Loucy (cell line): ENCODE measurements around the gene ORC4.
"Not testable (repeated sequence)": the region's sequence is repeated elsewhere in the genome, so short reads cannot be mapped to it uniquely, and the experiment has no call there.

ENCODE experiments used
- H2AFZ ChIP-seq: fragments of 200-600 bp; sonication (generic); 2 replicates; pipeline ENCODE4 v1.6.0; 2016; ENCODE audit warnings: antibody characterized with exemption, mild to moderate bottlenecking, low read length, moderate library complexity
- H3F3A ChIP-seq: fragments of 200-600 bp; 2 replicates; pipeline ENCODE4 v1.6.0; 2016; ENCODE audit warnings: antibody characterized with exemption, low read depth, mild to moderate bottlenecking
- H3K27me3 ChIP-seq: fragments of 200-600 bp; sonication (generic); 2 replicates; pipeline ENCODE4 v1.6.1; 2014; ENCODE audit warnings: low read length, mild to moderate bottlenecking; ENCODE audit not compliant: insufficient read depth, poor library complexity, severe bottlenecking
- H3K36me3 ChIP-seq: fragments of 200-600 bp; sonication (generic); 2 replicates; pipeline ENCODE4 v1.6.1; 2016; ENCODE audit warnings: low read length; ENCODE audit not compliant: insufficient read depth
- H3K4me1 ChIP-seq: fragments of 200-600 bp; sonication (generic); 2 replicates; pipeline ENCODE4 v1.5.1; 2014; ENCODE audit warnings: low read length, mild to moderate bottlenecking; ENCODE audit not compliant: insufficient read depth, poor library complexity, severe bottlenecking
- H3K4me2 ChIP-seq: fragments of 200-600 bp; sonication (generic); 2 replicates; pipeline ENCODE4 v1.6.0; 2014; ENCODE audit warnings: antibody characterized with exemption, low read length, low read depth, mild to moderate bottlenecking; ENCODE audit not compliant: poor library complexity, severe bottlenecking
- H3K4me3 ChIP-seq: fragments of 200-600 bp; sonication (generic); 2 replicates; pipeline ENCODE4 v1.5.1; 2014; ENCODE audit warnings: low read length, mild to moderate bottlenecking, mixed read lengths; ENCODE audit not compliant: poor library complexity, severe bottlenecking
- H3K79me2 ChIP-seq: fragments of 200-600 bp; sonication (generic); 2 replicates; pipeline ENCODE4 v1.6.1; 2014; ENCODE audit warnings: low read length; ENCODE audit not compliant: insufficient read depth
- H3K9ac ChIP-seq: fragments of 200-600 bp; sonication (generic); 2 replicates; pipeline ENCODE4 v1.6.0; 2014; ENCODE audit warnings: mild to moderate bottlenecking, low read depth, low read length, moderate library complexity; ENCODE audit not compliant: poor library complexity, severe bottlenecking
- H3K9me2 ChIP-seq: fragments of 200-600 bp; sonication (generic); replicated peaks from 2 replicates; pipeline ENCODE4 v1.6.1; 2016; ENCODE audit warnings: low read depth, low read length, mixed read lengths
- H3K9me3 ChIP-seq: fragments of 200-600 bp; sonication (generic); 2 replicates; pipeline ENCODE4 v1.6.1; 2014; ENCODE audit warnings: mild to moderate bottlenecking, antibody characterized with exemption, low read length, low read depth; ENCODE audit not compliant: insufficient read depth
- H4K20me1 ChIP-seq: fragments of 200-600 bp; sonication (generic); 2 replicates; pipeline ENCODE4 v1.6.0; 2014; ENCODE audit warnings: antibody characterized with exemption, low read length, mild to moderate bottlenecking; ENCODE audit not compliant: insufficient read depth, poor library complexity, severe bottlenecking
- EZH2phosphoT487 ChIP-seq: fragments of 200-600 bp; IDR thresholded peaks from 2 replicates; pipeline ENCODE4 v1.6.1; 2018; ENCODE audit warnings: antibody characterized with exemption, mild to moderate bottlenecking, moderate library complexity, borderline replicate concordance
- TF ChIP-seq, protein P1 (sequence below): fragments of 200-600 bp; sonication (generic); conservative IDR thresholded peaks from 2 replicates; pipeline ENCODE4 v1.5.1; 2014; ENCODE audit warnings: mild to moderate bottlenecking, antibody characterized with exemption, low read length

The ORC4 gene

DNA sequence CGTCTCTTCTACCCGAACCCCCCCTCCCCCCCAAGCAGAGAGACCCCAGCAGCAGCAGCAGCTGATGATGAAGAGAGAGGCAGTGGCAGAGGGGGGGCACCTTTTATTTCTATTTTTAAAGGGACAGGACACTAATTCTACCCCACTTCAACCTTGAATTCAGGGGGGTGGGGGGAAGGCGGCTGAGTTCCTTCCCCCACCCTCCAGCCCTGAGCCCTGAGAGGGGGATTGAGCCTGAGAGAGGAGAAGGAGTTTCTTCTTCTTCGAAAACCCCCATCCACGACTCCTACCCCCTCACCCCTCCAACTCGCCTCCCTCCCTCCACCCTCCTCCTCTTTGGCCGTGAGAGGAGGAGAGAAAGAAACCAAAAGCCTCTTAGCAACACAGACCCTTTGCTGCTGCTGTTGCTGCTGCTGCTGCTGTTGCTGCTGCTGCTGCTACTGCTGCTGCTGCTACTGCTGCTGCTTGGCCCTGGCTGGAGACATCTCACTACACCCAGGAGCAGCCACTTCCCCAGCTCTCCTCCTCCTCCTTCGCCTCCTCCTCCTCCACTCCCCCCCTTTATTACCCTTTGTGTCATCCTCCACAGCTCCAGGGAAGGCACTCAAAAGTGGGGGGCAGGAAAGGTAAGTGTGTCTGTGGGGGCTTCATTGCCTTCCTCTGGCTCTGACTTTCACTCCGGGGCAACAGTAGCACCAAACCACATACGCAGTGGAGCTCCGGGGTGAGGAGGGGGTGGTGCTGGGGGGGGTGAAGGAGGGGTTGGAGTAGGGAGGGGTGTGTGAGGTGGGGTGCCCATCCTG lies 723 bp upstream of the ORC4 start, which contains the start of gene MBD5:
Gene MBD5 (plus strand): TSS at position 33 of the 803 bp plus-strand sequence.
- Histone ChIP-seq H3K9me3 (no peaks in the 10 kb centered on the region), H4K20me1 (peaks cover 63% of the 10 kb centered on the region), H3K9me2 (no peaks in the 10 kb centered on the region), H3K36me3 (no peaks in the 10 kb centered on the region), H2AFZ (peak within 1 kb of the TSS; percentile 78), H3K4me1 (peaks cover 64% of the 10 kb centered on the region), H3K4me2 (peak within 1 kb of the TSS; percentile 95), H3F3A (peaks cover 5% of the 10 kb centered on the region; the same call in 1 of the 2 replicates), H3K79me2 (peaks cover 87% of the 10 kb centered on the region), H3K4me3 (peak within 1 kb of the TSS; percentile 92), H3K27me3 (no peaks in the 10 kb centered on the region), H3K9ac (peak within 1 kb of the TSS; percentile 90)
- TF ChIP-seq EZH2phosphoT487 = no peak
- TF ChIP-seq, protein P1, sequence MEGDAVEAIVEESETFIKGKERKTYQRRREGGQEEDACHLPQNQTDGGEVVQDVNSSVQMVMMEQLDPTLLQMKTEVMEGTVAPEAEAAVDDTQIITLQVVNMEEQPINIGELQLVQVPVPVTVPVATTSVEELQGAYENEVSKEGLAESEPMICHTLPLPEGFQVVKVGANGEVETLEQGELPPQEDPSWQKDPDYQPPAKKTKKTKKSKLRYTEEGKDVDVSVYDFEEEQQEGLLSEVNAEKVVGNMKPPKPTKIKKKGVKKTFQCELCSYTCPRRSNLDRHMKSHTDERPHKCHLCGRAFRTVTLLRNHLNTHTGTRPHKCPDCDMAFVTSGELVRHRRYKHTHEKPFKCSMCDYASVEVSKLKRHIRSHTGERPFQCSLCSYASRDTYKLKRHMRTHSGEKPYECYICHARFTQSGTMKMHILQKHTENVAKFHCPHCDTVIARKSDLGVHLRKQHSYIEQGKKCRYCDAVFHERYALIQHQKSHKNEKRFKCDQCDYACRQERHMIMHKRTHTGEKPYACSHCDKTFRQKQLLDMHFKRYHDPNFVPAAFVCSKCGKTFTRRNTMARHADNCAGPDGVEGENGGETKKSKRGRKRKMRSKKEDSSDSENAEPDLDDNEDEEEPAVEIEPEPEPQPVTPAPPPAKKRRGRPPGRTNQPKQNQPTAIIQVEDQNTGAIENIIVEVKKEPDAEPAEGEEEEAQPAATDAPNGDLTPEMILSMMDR = no peak

DNA sequence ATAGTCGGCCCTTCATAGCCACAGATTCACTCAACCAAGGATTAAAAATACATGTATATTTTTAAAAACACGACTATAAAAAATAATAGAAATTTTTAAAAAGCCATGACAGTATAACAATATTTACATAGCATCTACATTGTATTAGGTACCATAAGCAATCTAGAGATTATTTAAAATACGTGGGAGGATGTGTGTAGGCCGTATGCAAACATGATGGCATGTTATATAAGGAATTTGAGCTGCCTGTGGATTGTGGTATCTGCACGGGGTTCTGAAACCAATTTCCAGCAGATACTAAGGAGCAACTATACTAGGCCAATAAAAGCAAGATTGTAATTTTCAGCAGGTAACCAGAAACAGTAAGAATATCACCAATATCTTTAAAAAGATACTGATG lies 5.9 kb downstream of the ORC4 start:
- H3K4me1 ChIP-seq = peaks cover 31% of the 10 kb centered on the region
- no peaks in the 10 kb centered on the region for H3K9me3 ChIP-seq
- H3K4me2 ChIP-seq = peak overlapping the region; percentile 43
- H3F3A ChIP-seq = no peaks in the 10 kb centered on the region
- H4K20me1 ChIP-seq = peaks cover 32% of the 10 kb centered on the region
- H3K4me3 ChIP-seq = no peak overlapping the region
- H3K9ac ChIP-seq = no peak overlapping the region
- no peaks in the 10 kb centered on the region for H3K9me2 ChIP-seq
- no peaks in the 10 kb centered on the region for H3K27me3 ChIP-seq
- H3K36me3 ChIP-seq = no peaks in the 10 kb centered on the region
- peaks cover 94% of the 10 kb centered on the region for H3K79me2 ChIP-seq
- no peak overlapping the region for H2AFZ ChIP-seq
- no peak for TF ChIP-seq EZH2phosphoT487
- TF ChIP-seq, protein P1 = no peak

DNA sequence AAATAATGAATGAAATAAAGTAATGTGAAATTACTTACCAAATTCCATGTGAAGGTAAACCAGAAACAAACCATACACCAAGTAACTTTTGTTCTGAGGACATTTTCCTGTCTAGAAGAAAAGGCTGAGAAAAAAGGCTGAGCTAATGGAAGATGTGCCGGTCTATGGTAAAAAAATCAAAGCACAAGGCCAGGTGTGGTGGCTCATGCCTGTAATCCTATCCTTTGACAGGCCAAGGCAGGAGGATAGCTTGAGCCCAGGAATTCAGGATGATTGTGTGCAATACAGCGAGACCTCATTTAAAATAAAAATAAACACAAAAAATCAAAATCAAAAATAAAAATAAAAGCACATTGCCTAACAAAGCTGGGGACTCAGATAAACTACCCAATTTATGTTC lies 6.7 kb downstream of the ORC4 start:
- H3K36me3 ChIP-seq = no peaks in the 10 kb centered on the region
- H3K4me3 ChIP-seq = no peak overlapping the region
- no peaks in the 10 kb centered on the region for H3K27me3 ChIP-seq
- H3K4me2 ChIP-seq = peak overlapping the region; percentile 43
- TF ChIP-seq, protein P1 = no peak
- no peak for TF ChIP-seq EZH2phosphoT487
- peaks cover 94% of the 10 kb centered on the region for H3K79me2 ChIP-seq
- H2AFZ ChIP-seq = no peak overlapping the region
- no peaks in the 10 kb centered on the region for H3K9me3 ChIP-seq
- peaks cover 29% of the 10 kb centered on the region for H4K20me1 ChIP-seq
- no peak overlapping the region for H3K9ac ChIP-seq
- no peaks in the 10 kb centered on the region for H3K9me2 ChIP-seq
- peaks cover 29% of the 10 kb centered on the region for H3K4me1 ChIP-seq
- no peaks in the 10 kb centered on the region for H3F3A ChIP-seq

DNA sequence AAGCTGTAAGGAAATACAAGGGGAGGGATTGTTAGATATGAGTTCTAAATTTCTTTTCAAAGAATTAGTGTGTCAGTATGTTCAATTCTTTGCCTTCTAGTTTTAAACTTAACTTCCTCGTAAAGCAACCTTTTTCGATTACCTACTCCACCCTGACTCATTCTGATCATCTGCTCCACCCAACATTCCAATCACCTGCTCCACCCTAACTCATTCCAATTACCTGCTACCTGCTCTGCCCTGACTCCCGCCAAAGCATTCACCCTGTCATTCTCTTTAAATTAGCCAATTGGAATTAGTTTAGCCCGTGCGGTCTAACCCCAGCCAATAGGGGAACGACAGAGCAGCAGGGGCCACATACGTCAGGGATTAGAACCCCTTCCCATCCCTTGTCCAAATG lies 12.1 kb downstream of the ORC4 start:
- not testable (repeated sequence) for H3K4me1 ChIP-seq, H3K4me3 ChIP-seq, H4K20me1 ChIP-seq, H3F3A ChIP-seq, H3K9ac ChIP-seq, H3K4me2 ChIP-seq, H2AFZ ChIP-seq, H3K27me3 ChIP-seq, H3K36me3 ChIP-seq, H3K9me3 ChIP-seq, H3K9me2 ChIP-seq
- H3K79me2 ChIP-seq = peaks cover 92% of the 10 kb centered on the region
